DMS 273 (cell line): ENCODE data around the gene EFL1.

ENCODE experiments used
- DNase-seq: peaks from one replicate; lab custom pipeline; 2025; ENCODE audit not compliant: unreplicated experiment; lab: John Stamatoyannopoulos, UW

EFL1 gene

GRCh38 chr15:82093325-82093724 lies 169.2 kb downstream of the EFL1 start:
- no peak for DNase-seq

- no peak for DNase-seq
These were observed 170.8 kb downstream of the EFL1 start for GRCh38 chr15:82091636-82092140.

- no peak for DNase-seq
These were observed 176.1 kb downstream of the EFL1 start for GRCh38 chr15:82086243-82086995.

GRCh38 chr15:82081914-82082762 lies 180.4 kb downstream of the EFL1 start:
- DNase-seq = peak; percentile 26

- DNase-seq = no peak
These were observed 181.8 kb downstream of the EFL1 start for GRCh38 chr15:82080774-82081173.
